Keratinocyte (primary cell): ENCODE measurements around the gene RAB11FIP4. TPM values are rescaled to one million over a fixed set of nuclear protein-coding genes. Genes with fewer than 3 reads are reported as not detected.

Experiments
- DNase-seq: peaks from one replicate; pipeline ENCODE4 v3.0.0-alpha.2; 2011; ENCODE audit warnings: low read depth, missing footprints, low spot score
- FAIRE-seq: peaks from 2 replicates; lab custom pipeline; 2011; peaks lifted over from hg19 to GRCh38; lab: Jason Lieb, UNC
- H2AFZ ChIP-seq: 2 replicates; pipeline ENCODE4 v1.6.0; 2012; ENCODE audit warnings: low read length, control low read depth, inconsistent platforms; ENCODE audit not compliant: control insufficient read depth
- H3K27ac ChIP-seq: 2 replicates; pipeline ENCODE4 v1.5.1; 2011; ENCODE audit warnings: low read length; ENCODE audit not compliant: control insufficient read depth, insufficient read depth
- H3K27me3 ChIP-seq: 3 replicates; pipeline ENCODE4 v1.6.0; 2011; ENCODE audit warnings: low read length; ENCODE audit not compliant: control insufficient read depth, insufficient read depth; ENCODE audit errors: extremely low read depth
- H3K36me3 ChIP-seq, 2 experiments: 2 replicates in 1 of 2; 3 replicates in 1 of 2; pipeline ENCODE4 v1.5.1; 2011; ENCODE audit warnings: low read length in 2 of 2, mild to moderate bottlenecking in 1 of 2; ENCODE audit not compliant: control insufficient read depth in 2 of 2, insufficient read depth in 2 of 2; ENCODE audit errors: extremely low read depth in 1 of 2
- H3K4me1 ChIP-seq: 3 replicates; pipeline ENCODE4 v1.5.1; 2011; ENCODE audit warnings: low read length; ENCODE audit not compliant: control insufficient read depth, insufficient read depth; ENCODE audit errors: extremely low read depth
- H3K4me2 ChIP-seq: 3 replicates; pipeline ENCODE4 v1.6.0; 2011; ENCODE audit warnings: low read depth, low read length; ENCODE audit not compliant: control insufficient read depth, insufficient read depth; ENCODE audit errors: extremely low read depth
- H3K4me3 ChIP-seq, 3 experiments: fragments of 200-600 bp in 1 of 3; sonication (generic) in 1 of 3; 2 replicates in 2 of 3; 3 replicates in 1 of 3; pipeline ENCODE4 v1.5.1; 2011 to 2016; ENCODE audit warnings: low read length in 3 of 3, mild to moderate bottlenecking in 3 of 3, control low read depth in 2 of 3, inconsistent platforms in 1 of 3, low read depth in 1 of 3, mixed read lengths in 1 of 3, mixed run types in 1 of 3, moderate library complexity in 1 of 3; ENCODE audit not compliant: control insufficient read depth in 2 of 3, insufficient read depth in 2 of 3; ENCODE audit errors: extremely low read depth in 1 of 3
- H3K79me2 ChIP-seq: 2 replicates; pipeline ENCODE4 v1.6.0; 2012; ENCODE audit warnings: low read length; ENCODE audit not compliant: control insufficient read depth, insufficient read depth
- H3K9ac ChIP-seq: 3 replicates; pipeline ENCODE4 v1.6.0; 2011; ENCODE audit warnings: low read length; ENCODE audit not compliant: control insufficient read depth, insufficient read depth; ENCODE audit errors: extremely low read depth
- H3K9me1 ChIP-seq: 3 replicates; pipeline ENCODE4 v1.6.0; 2011; ENCODE audit warnings: low read length; ENCODE audit not compliant: control insufficient read depth, insufficient read depth; ENCODE audit errors: extremely low read depth
- H3K9me3 ChIP-seq: 2 replicates; pipeline ENCODE4 v1.5.1; 2012; ENCODE audit warnings: low read depth, low read length; ENCODE audit not compliant: control insufficient read depth
- H4K20me1 ChIP-seq: 3 replicates; pipeline ENCODE4 v1.6.0; 2011; ENCODE audit warnings: low read length; ENCODE audit not compliant: control insufficient read depth, insufficient read depth; ENCODE audit errors: extremely low read depth
- EZH2 ChIP-seq: IDR thresholded peaks from one replicate; pipeline ENCODE4 v1.6.1; 2012; ENCODE audit warnings: inconsistent platforms, mild to moderate bottlenecking, low read length, moderate library complexity
- dilution Hi-C: fragments of 300-500 bp; cut with MboI; formaldehyde crosslinking; loops from one replicate; pipeline ENCODE4 v1.7.0; 2020; ENCODE audit warnings: low sequenced_read_pairs; ENCODE audit not compliant: extremely low pct_ligation_motif_present
- polyA plus RNA-seq, 5 experiments: library from polyadenylated mRNA; depleted of rRNA in 3 of 5; stranded (reverse) in 3 of 5; stranded (forward) in 1 of 5; unstranded in 1 of 5; fragments of >200 nt; gene quantifications; 1 replicate in 1 of 5; 2 replicates in 3 of 5; 3 replicates in 1 of 5; pipeline versions ENCODE4 v1.2.1 to v1.2.3, GENCODE V29; 2011 to 2012; ENCODE audit warnings: missing spikeins in 2 of 5, low read depth in 1 of 5, low replicate concordance in 1 of 5
- TF ChIP-seq, protein P1 (sequence below), 3 experiments: IDR thresholded peaks in 1 of 3; conservative IDR thresholded peaks in 1 of 3; optimal IDR thresholded peaks in 1 of 3; 2 replicates in 2 of 3; 3 replicates in 1 of 3; pipeline versions ENCODE3 to v1.5.1; 2011; ENCODE audit warnings: low read length in 3 of 3, mild to moderate bottlenecking in 3 of 3, moderate library complexity in 2 of 3, control low read depth in 1 of 3, inconsistent platforms in 1 of 3; ENCODE audit not compliant: insufficient read depth in 2 of 3; ENCODE audit errors: extremely low read depth in 1 of 3

The RAB11FIP4 gene
- polyA plus RNA-seq, 1 donor (not counting 4 experiments of a cell fraction or from before 2014, with no cell fraction given): 9.1 TPM

DNA sequence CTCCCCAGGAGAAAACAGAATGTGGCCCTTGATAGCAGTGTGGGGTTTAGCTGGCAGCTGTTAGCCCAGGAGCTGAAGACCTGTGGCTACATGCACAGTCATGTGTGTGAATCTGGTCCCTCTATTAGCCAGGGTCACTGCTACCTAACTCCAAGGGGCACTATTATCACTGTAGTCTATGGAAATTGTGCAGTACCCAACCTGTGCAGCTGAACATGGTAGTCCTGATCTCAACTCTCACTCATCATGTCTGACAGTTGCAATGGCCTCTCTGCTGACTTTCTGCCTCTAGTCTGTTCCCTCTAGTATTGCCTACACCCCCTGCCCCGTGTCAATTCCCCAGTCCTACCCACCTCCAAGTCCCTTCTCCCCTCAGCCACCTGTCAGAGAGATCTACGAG lies 67.4 kb downstream of the RAB11FIP4 start:
- dilution Hi-C loops: no loop called here
- Histone ChIP-seq H3K9ac (no peak overlapping the region), H4K20me1 (no peaks in the 10 kb centered on the region), H3K9me1 (no peaks in the 10 kb centered on the region), H3K4me3 (no peak overlapping the region), H3K4me1 (no peaks in the 10 kb centered on the region), H2AFZ (no peak overlapping the region), H3K4me2 (no peak overlapping the region), H3K9me3 (no peaks in the 10 kb centered on the region), H3K79me2 (no peaks in the 10 kb centered on the region), H3K36me3 (no peaks in the 10 kb centered on the region), H3K27me3 (no peaks in the 10 kb centered on the region), H3K27ac (no peak overlapping the region)
- DNase-seq (no peak), FAIRE-seq (no peak)
- no peak for TF ChIP-seq EZH2

DNA sequence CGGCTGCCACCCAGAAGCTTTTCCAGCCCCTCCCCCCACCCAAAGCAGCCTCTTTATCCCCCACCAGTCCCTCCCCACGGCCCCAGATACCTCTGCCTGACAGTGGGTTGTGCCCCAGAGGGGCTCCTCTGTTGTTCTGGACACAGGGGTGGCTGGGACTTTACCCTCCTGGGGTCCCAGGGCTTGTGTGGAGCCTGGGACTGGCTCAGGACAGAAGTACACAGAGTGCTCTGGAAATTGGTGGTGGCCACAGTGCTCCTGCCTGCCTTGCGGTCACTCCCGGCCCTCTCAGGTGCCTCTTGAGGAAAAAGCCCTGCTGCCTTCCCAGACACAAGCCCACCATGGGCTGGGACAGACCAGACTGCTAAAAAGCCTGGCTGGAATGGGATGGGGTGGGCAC lies 68.2 kb downstream of the RAB11FIP4 start:
- dilution Hi-C loops: no loop called here
- DNase-seq (no peak), FAIRE-seq (no peak)
- no peaks in the 10 kb centered on the region for H4K20me1 ChIP-seq
- no peaks in the 10 kb centered on the region for H3K79me2 ChIP-seq
- TF ChIP-seq, protein P1, sequence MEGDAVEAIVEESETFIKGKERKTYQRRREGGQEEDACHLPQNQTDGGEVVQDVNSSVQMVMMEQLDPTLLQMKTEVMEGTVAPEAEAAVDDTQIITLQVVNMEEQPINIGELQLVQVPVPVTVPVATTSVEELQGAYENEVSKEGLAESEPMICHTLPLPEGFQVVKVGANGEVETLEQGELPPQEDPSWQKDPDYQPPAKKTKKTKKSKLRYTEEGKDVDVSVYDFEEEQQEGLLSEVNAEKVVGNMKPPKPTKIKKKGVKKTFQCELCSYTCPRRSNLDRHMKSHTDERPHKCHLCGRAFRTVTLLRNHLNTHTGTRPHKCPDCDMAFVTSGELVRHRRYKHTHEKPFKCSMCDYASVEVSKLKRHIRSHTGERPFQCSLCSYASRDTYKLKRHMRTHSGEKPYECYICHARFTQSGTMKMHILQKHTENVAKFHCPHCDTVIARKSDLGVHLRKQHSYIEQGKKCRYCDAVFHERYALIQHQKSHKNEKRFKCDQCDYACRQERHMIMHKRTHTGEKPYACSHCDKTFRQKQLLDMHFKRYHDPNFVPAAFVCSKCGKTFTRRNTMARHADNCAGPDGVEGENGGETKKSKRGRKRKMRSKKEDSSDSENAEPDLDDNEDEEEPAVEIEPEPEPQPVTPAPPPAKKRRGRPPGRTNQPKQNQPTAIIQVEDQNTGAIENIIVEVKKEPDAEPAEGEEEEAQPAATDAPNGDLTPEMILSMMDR (optimal IDR thresholded peaks at IDR 0.05 in 1 of 3, IDR thresholded peaks at IDR 0.05 in 1 of 3, conservative IDR thresholded peaks at IDR 0.05 in 1 of 3; ENCODE audit: extremely low read depth in 1 of 3, insufficient read depth in 2 of 3, low read length in 3 of 3): no peak
- no peak for TF ChIP-seq EZH2
- H3K4me2 ChIP-seq: no peak overlapping the region
- H3K4me3 ChIP-seq: no peak overlapping the region
- no peaks in the 10 kb centered on the region for H3K36me3 ChIP-seq
- H3K27me3 ChIP-seq: no peaks in the 10 kb centered on the region
- H3K9ac ChIP-seq: no peak overlapping the region
- H3K27ac ChIP-seq: no peak overlapping the region
- H3K4me1 ChIP-seq: no peaks in the 10 kb centered on the region
- H3K9me1 ChIP-seq: no peaks in the 10 kb centered on the region
- no peaks in the 10 kb centered on the region for H3K9me3 ChIP-seq
- no peak overlapping the region for H2AFZ ChIP-seq

DNA sequence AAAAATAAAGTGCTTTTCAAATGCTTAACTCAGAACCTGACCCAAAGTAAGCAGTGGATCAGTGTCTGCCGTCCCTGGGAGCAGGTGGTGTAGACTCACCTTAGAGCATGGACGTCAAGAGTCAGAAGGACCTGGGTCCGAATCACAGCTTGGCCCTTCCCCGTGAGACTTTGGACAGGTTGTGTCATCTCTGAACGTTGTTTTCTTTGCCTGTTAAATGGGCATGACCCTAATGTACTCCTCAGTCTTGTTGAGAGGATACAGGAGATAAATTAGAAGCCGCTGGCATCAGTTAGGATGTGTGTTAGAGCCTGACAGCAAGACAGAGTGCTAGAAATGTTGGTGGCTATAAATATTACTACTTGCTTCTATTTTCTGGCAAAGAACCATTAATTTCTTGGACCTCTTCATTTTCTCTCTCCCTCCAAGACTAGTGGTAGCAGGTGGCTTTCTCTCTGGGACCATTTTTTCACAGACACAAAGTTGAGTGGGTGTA lies 68.8 kb downstream of the RAB11FIP4 start:
- Histone ChIP-seq H3K4me2 (no peak overlapping the region), H3K4me3 (no peak overlapping the region), H3K9me1 (no peaks in the 10 kb centered on the region), H4K20me1 (no peaks in the 10 kb centered on the region), H3K9ac (no peak overlapping the region), H3K79me2 (no peaks in the 10 kb centered on the region), H2AFZ (no peak overlapping the region), H3K36me3 (no peaks in the 10 kb centered on the region), H3K27ac (no peak overlapping the region), H3K9me3 (no peaks in the 10 kb centered on the region), H3K27me3 (no peaks in the 10 kb centered on the region), H3K4me1 (no peaks in the 10 kb centered on the region)
- DNase-seq: no peak
- no peak for FAIRE-seq
- no peak for TF ChIP-seq EZH2
- TF ChIP-seq, protein P1 (optimal IDR thresholded peaks at IDR 0.05 in 1 of 3, IDR thresholded peaks at IDR 0.05 in 1 of 3, conservative IDR thresholded peaks at IDR 0.05 in 1 of 3; ENCODE audit: extremely low read depth in 1 of 3, insufficient read depth in 2 of 3, low read length in 3 of 3): no peak
- dilution Hi-C loops: no loop called here
